Measurements from ENCODE around the gene PXYLP1.

The PXYLP1 gene

GRCh38 chr3:141343865-141344271 is 112.2 kb downstream of the PXYLP1 start:
- DNase-seq: no peak
